A673 (cell line): ENCODE data around the gene RPTN.

Source experiments
- CTCF ChIP-seq: fragments of 300-800, 200-600 bp; sonication (generic); conservative IDR thresholded peaks from 2 replicates; pipeline ENCODE4 v1.5.1; 2017; ENCODE audit warnings: low read depth, mild to moderate bottlenecking, antibody characterized with exemption, low read length, moderate library complexity, mixed read lengths
- EZH2 ChIP-seq: fragments of 200-600 bp; sonication (generic); IDR thresholded peaks from 2 replicates; pipeline ENCODE4 v1.6.1; 2017; ENCODE audit warnings: borderline replicate concordance, low read depth, mild to moderate bottlenecking, mixed read lengths, antibody characterized with exemption, low read length; ENCODE audit not compliant: poor library complexity, severe bottlenecking

GRCh38 chr1:152191260-152191659, 32.2 kb upstream of the RPTN start:
- TF ChIP-seq CTCF (no peak), EZH2 (no peak)
